Liver (tissue), 9 donors: ENCODE data around the gene SLC9A8. TPM values are rescaled to one million over a fixed set of nuclear protein-coding genes. Genes with fewer than 3 reads are reported as not detected.

ENCODE experiments used
- DNase-seq: peaks from one replicate; pipeline ENCODE4 v3.0.0-alpha.2; 2017; ENCODE audit warnings: low spot score
- H3K27ac ChIP-seq, 2 donors: one replicate each; pipeline ENCODE4 v1.7.0; 2013; ENCODE audit warnings: inconsistent platforms in 2 of 2, low read length in 2 of 2, control low read depth in 1 of 2, low read depth in 1 of 2, mild to moderate bottlenecking in 1 of 2
- H3K27me3 ChIP-seq, 4 donors: one replicate each; pipeline versions ENCODE4 v1.6.1 to v1.7.0; 2013; ENCODE audit warnings: low read length in 3 of 4, inconsistent platforms in 1 of 4, mild to moderate bottlenecking in 1 of 4, moderate library complexity in 1 of 4; ENCODE audit not compliant: control insufficient read depth in 4 of 4, insufficient read depth in 4 of 4
- H3K36me3 ChIP-seq, 4 donors: one replicate each; pipeline versions ENCODE4 v1.6.1 to v1.7.0; 2013; ENCODE audit warnings: low read length in 3 of 4, mild to moderate bottlenecking in 3 of 4, low read depth in 1 of 4, moderate library complexity in 1 of 4; ENCODE audit not compliant: control insufficient read depth in 4 of 4, insufficient read depth in 3 of 4
- H3K4me1 ChIP-seq, 4 donors: one replicate each; pipeline versions ENCODE4 v1.6.1 to v1.7.0; 2013; ENCODE audit warnings: low read length in 3 of 4, mild to moderate bottlenecking in 3 of 4, moderate library complexity in 1 of 4; ENCODE audit not compliant: control insufficient read depth in 4 of 4, insufficient read depth in 4 of 4
- H3K4me3 ChIP-seq, 3 donors: one replicate each; pipeline versions ENCODE4 v1.6.1 to v1.7.0; 2013; ENCODE audit warnings: low read length in 3 of 3, control low read depth in 1 of 3, low read depth in 1 of 3, mild to moderate bottlenecking in 1 of 3
- H3K9ac ChIP-seq, 2 donors: one replicate each; pipeline ENCODE4 v1.7.0; 2013; ENCODE audit warnings: low read length in 2 of 2, mild to moderate bottlenecking in 2 of 2, moderate library complexity in 2 of 2, control low read depth in 1 of 2, low read depth in 1 of 2
- H3K9me3 ChIP-seq, 4 donors: one replicate each; pipeline versions ENCODE4 v1.6.1 to v1.7.0; 2013; ENCODE audit warnings: low read length in 3 of 4; ENCODE audit not compliant: control insufficient read depth in 4 of 4
- EGR1 ChIP-seq, 2 donors: IDR thresholded peaks; 2 replicates each; pipeline ENCODE4 v1.6.1; 2016 to 2018; ENCODE audit warnings: antibody characterized with exemption in 2 of 2, low read depth in 2 of 2
- FOXA1 ChIP-seq: IDR thresholded peaks from 2 replicates; pipeline ENCODE4 v1.6.1; 2016; ENCODE audit warnings: antibody characterized with exemption
- FOXA2 ChIP-seq: IDR thresholded peaks from 2 replicates; pipeline ENCODE4 v1.6.1; 2016; ENCODE audit warnings: antibody characterized with exemption
- GABPA ChIP-seq, 2 donors: IDR thresholded peaks in 1 of 2; conservative IDR thresholded peaks in 1 of 2; 2 replicates each; pipeline ENCODE4 v1.6.1; 2016; ENCODE audit warnings: antibody characterized with exemption in 2 of 2, mild to moderate bottlenecking in 1 of 2, moderate library complexity in 1 of 2
- HNF4A ChIP-seq, 2 donors: conservative IDR thresholded peaks; 2 replicates each; pipeline ENCODE4 v1.6.1; 2016; ENCODE audit warnings: antibody characterized with exemption in 2 of 2, mild to moderate bottlenecking in 2 of 2
- HNF4G ChIP-seq: IDR thresholded peaks from 2 replicates; pipeline ENCODE4 v1.6.1; 2016; ENCODE audit warnings: antibody characterized with exemption
- JUND ChIP-seq, 2 donors: IDR thresholded peaks; 2 replicates each; pipeline ENCODE4 v1.6.1; 2016; ENCODE audit warnings: antibody characterized with exemption in 2 of 2
- NR2F2 ChIP-seq: IDR thresholded peaks from 2 replicates; pipeline ENCODE4 v1.6.1; 2016; ENCODE audit warnings: antibody characterized with exemption
- RAD21 ChIP-seq, 2 donors: IDR thresholded peaks; 2 replicates each; pipeline ENCODE4 v1.6.1; 2016; ENCODE audit warnings: antibody characterized with exemption in 2 of 2, mild to moderate bottlenecking in 2 of 2
- RXRA ChIP-seq, 2 donors: IDR thresholded peaks; 2 replicates each; pipeline ENCODE4 v1.6.1; 2017 to 2018; ENCODE audit warnings: antibody characterized with exemption in 2 of 2, mild to moderate bottlenecking in 1 of 2
- SP1 ChIP-seq: IDR thresholded peaks from 2 replicates; pipeline ENCODE4 v1.6.1; 2018; ENCODE audit warnings: antibody characterized with exemption, mild to moderate bottlenecking
- TAF1 ChIP-seq: conservative IDR thresholded peaks from 2 replicates; pipeline ENCODE4 v1.6.1; 2016; ENCODE audit warnings: antibody characterized with exemption, mild to moderate bottlenecking
- YY1 ChIP-seq: IDR thresholded peaks from 2 replicates; pipeline ENCODE4 v1.6.1; 2016; ENCODE audit warnings: antibody characterized with exemption, mild to moderate bottlenecking
- WGBS: extraction: QIAGEN DNeasy Blood & Tissue Kit; methylation state at CpG from one replicate; pipeline ENCODE4 v1.1.7; 2013; 5-methylcytosine and 5-hydroxymethylcytosine counted together
- polyA plus RNA-seq, 2 donors: library from polyadenylated mRNA; stranded (reverse) in 1 of 2; unstranded in 1 of 2; fragments of 200-250 nt in 1 of 2; fragments of >200 nt in 1 of 2; fragmentation: Nextera tagmentation in 1 of 2; extraction: Ambion mirVana in 1 of 2; gene quantifications; one replicate each; pipeline versions ENCODE4 v1.2.1 to v1.2.3, GENCODE V29; 2013 to 2015
- total RNA-seq, 2 donors: library from RNA; depleted of rRNA; stranded (reverse); fragments of >200 nt; gene quantifications; one replicate each; pipeline ENCODE4 v1.2.3, GENCODE V29; 2014
- TF ChIP-seq, protein P1 (sequence below): IDR thresholded peaks from 2 replicates; pipeline ENCODE4 v1.6.1; 2016; ENCODE audit warnings: antibody characterized with exemption
- TF ChIP-seq, protein P2 (sequence below): IDR thresholded peaks from 2 replicates; pipeline ENCODE4 v1.6.1; 2016; ENCODE audit warnings: antibody characterized with exemption
- TF ChIP-seq, protein P3 (sequence below): IDR thresholded peaks from 2 replicates; pipeline ENCODE4 v1.6.1; 2016; ENCODE audit warnings: antibody characterized with exemption
- TF ChIP-seq, protein P4 (sequence below): fragments of 150-350 bp; IDR thresholded peaks from 2 replicates; pipeline ENCODE4 v1.5.1; 2017; ENCODE audit warnings: improper control_type of control experiment, low read depth, low read length; ENCODE audit not compliant: missing input control
- TF ChIP-seq, protein P5 (sequence below): IDR thresholded peaks from 2 replicates; pipeline ENCODE4 v1.6.1; 2016; ENCODE audit warnings: antibody characterized with exemption, mild to moderate bottlenecking
- donor health status: healthy.
- donor health status: healthy.
- donor health status: healthy.
- donor health status: healthy.
- donor health status: healthy.

Gene SLC9A8
- total and polyA plus RNA-seq, 4 donors: 4.0 to 9.5 (median 8.6) TPM

DNA sequence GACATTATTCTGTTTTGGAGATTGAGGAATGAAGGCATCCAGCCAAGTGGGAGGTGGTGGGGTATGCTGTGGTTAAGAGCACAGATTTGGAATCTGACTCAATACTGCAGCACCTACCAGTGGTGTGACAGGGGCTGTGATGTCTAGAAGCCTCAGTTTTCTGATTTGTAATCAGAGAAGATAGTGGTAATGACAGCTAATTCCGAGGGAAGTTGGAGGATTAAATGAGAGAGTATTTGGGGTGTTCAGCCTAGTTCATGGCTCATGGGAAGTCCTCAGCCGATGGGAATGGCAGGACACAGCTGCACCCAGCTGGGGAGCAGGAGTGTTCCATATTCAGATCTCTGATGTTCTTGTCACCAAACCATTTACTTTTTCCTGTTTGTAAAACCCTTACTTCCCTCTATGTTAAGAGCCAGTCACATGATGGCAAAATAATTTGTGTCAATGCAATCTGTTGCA is 9.3 kb downstream of the SLC9A8 start:
- no peak overlapping the region for H3K4me3 ChIP-seq
- H3K9me3 ChIP-seq: no peaks in the 10 kb centered on the region
- 73% methylated on average over 2 of the region's 2 CpGs for WGBS
- DNase-seq: no peak
- TF ChIP-seq EGR1 (IDR thresholded peaks at IDR 0.05; ENCODE audit: low read depth in 2 of 2) (no peak), FOXA1 (no peak), RAD21 (IDR thresholded peaks at IDR 0.05) (peak; percentile 36 to 51)
- H3K36me3 ChIP-seq: peaks cover 1 to 14% (median 7%) of the 10 kb centered on the region in 4 donors
- H3K9ac ChIP-seq: no peak overlapping the region
- no peak overlapping the region for H3K27ac ChIP-seq
- peaks cover 6 to 32% (median 27%) of the 10 kb centered on the region in 4 donors for H3K4me1 ChIP-seq
- no peaks in the 10 kb centered on the region for H3K27me3 ChIP-seq

DNA sequence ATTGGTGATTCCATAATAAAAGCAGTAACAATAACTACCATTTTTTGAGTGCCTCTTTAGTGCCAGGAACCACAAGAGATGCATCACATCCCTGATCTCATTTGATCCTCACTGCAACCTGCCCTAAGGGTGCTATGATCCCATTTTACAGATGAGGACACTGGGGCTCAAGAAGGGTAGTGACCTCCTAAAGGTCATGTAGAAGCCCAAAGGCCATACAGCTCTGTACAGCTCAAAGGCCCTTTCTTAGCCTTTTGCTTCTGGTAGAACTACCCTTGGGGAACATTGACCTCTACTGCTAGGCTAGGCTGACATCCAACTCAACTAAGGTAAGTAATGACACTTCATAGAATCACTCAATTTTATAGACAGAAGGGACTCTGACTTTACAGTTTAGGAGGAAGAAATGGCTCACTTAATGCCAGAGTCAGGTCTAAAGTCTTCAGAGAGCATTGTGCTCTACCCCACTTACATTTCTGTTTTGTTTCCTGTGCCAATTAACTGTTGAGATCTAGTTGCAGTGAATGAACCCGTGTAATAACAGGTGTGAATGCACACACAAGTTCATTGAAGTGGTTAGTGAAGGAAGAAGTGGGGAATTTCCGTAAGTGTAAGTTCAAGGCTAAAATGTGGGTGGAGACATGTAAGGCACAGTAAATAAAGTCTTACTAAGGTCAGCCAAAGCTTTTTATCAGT is 10.7 kb downstream of the SLC9A8 start:
- no peak for TF ChIP-seq EGR1 (IDR thresholded peaks at IDR 0.05; ENCODE audit: low read depth in 2 of 2)
- no peak for TF ChIP-seq JUND (IDR thresholded peaks at IDR 0.05)
- TF ChIP-seq, protein P1, sequence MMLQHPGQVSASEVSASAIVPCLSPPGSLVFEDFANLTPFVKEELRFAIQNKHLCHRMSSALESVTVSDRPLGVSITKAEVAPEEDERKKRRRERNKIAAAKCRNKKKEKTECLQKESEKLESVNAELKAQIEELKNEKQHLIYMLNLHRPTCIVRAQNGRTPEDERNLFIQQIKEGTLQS: no peak
- TF ChIP-seq SP1: no peak
- no peak for TF ChIP-seq NR2F2
- TF ChIP-seq, protein P2, sequence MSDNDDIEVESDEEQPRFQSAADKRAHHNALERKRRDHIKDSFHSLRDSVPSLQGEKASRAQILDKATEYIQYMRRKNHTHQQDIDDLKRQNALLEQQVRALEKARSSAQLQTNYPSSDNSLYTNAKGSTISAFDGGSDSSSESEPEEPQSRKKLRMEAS: peak; percentile 6
- TF ChIP-seq HNF4A (conservative IDR thresholded peaks at IDR 0.05): peak; percentile 51 to 76
- no peak for TF ChIP-seq YY1
- no peak for TF ChIP-seq TAF1
- TF ChIP-seq HNF4G: no peak
- TF ChIP-seq, protein P3, sequence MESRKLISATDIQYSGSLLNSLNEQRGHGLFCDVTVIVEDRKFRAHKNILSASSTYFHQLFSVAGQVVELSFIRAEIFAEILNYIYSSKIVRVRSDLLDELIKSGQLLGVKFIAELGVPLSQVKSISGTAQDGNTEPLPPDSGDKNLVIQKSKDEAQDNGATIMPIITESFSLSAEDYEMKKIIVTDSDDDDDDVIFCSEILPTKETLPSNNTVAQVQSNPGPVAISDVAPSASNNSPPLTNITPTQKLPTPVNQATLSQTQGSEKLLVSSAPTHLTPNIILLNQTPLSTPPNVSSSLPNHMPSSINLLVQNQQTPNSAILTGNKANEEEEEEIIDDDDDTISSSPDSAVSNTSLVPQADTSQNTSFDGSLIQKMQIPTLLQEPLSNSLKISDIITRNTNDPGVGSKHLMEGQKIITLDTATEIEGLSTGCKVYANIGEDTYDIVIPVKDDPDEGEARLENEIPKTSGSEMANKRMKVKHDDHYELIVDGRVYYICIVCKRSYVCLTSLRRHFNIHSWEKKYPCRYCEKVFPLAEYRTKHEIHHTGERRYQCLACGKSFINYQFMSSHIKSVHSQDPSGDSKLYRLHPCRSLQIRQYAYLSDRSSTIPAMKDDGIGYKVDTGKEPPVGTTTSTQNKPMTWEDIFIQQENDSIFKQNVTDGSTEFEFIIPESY: peak; percentile 17
- no peak for TF ChIP-seq FOXA1
- peak; percentile 43 for TF ChIP-seq RAD21 (IDR thresholded peaks at IDR 0.05)
- no peak for TF ChIP-seq GABPA (IDR thresholded peaks at IDR 0.05 in 1 of 2, conservative IDR thresholded peaks at IDR 0.05 in 1 of 2)
- TF ChIP-seq, protein P4, sequence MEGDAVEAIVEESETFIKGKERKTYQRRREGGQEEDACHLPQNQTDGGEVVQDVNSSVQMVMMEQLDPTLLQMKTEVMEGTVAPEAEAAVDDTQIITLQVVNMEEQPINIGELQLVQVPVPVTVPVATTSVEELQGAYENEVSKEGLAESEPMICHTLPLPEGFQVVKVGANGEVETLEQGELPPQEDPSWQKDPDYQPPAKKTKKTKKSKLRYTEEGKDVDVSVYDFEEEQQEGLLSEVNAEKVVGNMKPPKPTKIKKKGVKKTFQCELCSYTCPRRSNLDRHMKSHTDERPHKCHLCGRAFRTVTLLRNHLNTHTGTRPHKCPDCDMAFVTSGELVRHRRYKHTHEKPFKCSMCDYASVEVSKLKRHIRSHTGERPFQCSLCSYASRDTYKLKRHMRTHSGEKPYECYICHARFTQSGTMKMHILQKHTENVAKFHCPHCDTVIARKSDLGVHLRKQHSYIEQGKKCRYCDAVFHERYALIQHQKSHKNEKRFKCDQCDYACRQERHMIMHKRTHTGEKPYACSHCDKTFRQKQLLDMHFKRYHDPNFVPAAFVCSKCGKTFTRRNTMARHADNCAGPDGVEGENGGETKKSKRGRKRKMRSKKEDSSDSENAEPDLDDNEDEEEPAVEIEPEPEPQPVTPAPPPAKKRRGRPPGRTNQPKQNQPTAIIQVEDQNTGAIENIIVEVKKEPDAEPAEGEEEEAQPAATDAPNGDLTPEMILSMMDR: no peak
- TF ChIP-seq, protein P5, sequence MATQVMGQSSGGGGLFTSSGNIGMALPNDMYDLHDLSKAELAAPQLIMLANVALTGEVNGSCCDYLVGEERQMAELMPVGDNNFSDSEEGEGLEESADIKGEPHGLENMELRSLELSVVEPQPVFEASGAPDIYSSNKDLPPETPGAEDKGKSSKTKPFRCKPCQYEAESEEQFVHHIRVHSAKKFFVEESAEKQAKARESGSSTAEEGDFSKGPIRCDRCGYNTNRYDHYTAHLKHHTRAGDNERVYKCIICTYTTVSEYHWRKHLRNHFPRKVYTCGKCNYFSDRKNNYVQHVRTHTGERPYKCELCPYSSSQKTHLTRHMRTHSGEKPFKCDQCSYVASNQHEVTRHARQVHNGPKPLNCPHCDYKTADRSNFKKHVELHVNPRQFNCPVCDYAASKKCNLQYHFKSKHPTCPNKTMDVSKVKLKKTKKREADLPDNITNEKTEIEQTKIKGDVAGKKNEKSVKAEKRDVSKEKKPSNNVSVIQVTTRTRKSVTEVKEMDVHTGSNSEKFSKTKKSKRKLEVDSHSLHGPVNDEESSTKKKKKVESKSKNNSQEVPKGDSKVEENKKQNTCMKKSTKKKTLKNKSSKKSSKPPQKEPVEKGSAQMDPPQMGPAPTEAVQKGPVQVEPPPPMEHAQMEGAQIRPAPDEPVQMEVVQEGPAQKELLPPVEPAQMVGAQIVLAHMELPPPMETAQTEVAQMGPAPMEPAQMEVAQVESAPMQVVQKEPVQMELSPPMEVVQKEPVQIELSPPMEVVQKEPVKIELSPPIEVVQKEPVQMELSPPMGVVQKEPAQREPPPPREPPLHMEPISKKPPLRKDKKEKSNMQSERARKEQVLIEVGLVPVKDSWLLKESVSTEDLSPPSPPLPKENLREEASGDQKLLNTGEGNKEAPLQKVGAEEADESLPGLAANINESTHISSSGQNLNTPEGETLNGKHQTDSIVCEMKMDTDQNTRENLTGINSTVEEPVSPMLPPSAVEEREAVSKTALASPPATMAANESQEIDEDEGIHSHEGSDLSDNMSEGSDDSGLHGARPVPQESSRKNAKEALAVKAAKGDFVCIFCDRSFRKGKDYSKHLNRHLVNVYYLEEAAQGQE: no peak
- TF ChIP-seq FOXA2: peak; percentile 13
- peak; percentile 63 to 83 for TF ChIP-seq RXRA (IDR thresholded peaks at IDR 0.05)
- H3K9ac ChIP-seq: no peak overlapping the region
- peak overlapping the region; percentile 2 to 40 for H3K27ac ChIP-seq
- no peak for DNase-seq
- WGBS: 23% methylated on average over 2 of the region's 2 CpGs
- peaks cover 1 to 9% (median 7%) of the 10 kb centered on the region in 4 donors for H3K36me3 ChIP-seq
- H3K4me3 ChIP-seq: no peak overlapping the region
- no peaks in the 10 kb centered on the region for H3K27me3 ChIP-seq
- no peaks in the 10 kb centered on the region for H3K9me3 ChIP-seq
- H3K4me1 ChIP-seq: peaks cover 6 to 32% (median 27%) of the 10 kb centered on the region in 4 donors
